ENCODE data around the gene RASGEF1B. TPM values are rescaled to one million over a fixed set of nuclear protein-coding genes. Genes with fewer than 3 reads are reported as not detected.

The RASGEF1B gene
- total RNA-seq, 2 donors from 2014 or later, result 7.8 to 24.5 TPM

GRCh38 chr4:81459228-81459627 is 12.5 kb downstream of the RASGEF1B start:
- Histone ChIP-seq H3K4me1 (peaks cover 18% of the 10 kb centered on the region), H3K27me3 (no peaks in the 10 kb centered on the region), H3K9me3 (no peaks in the 10 kb centered on the region), H3K27ac (no peak overlapping the region), H3K36me3 (peaks cover 10% of the 10 kb centered on the region), H3K9ac (ENCODE audit: low read depth in 2 of 2, low read length in 2 of 2) (no peak overlapping the region), H3K4me3 (no peak overlapping the region)
- intact Hi-C loops (cut with DNase I), result no loop called here
- DNase-seq, result no peak
- no peak for TF ChIP-seq CTCF (IDR thresholded peaks at IDR 0.05)

GRCh38 chr4:81457921-81458520 is 13.7 kb downstream of the RASGEF1B start:
- Histone ChIP-seq H3K27ac (no peak overlapping the region), H3K27me3 (no peaks in the 10 kb centered on the region), H3K4me3 (no peak overlapping the region), H3K4me1 (peaks cover 18% of the 10 kb centered on the region), H3K36me3 (peaks cover 10% of the 10 kb centered on the region), H3K9me3 (no peaks in the 10 kb centered on the region), H3K9ac (ENCODE audit: low read depth in 2 of 2, low read length in 2 of 2) (no peak overlapping the region)
- TF ChIP-seq CTCF (IDR thresholded peaks at IDR 0.05), result no peak
- no peak for DNase-seq
- intact Hi-C loops (cut with DNase I), result no loop called here

- Histone ChIP-seq H3K4me3 (no peak overlapping the region), H3K36me3 (peaks cover 10% of the 10 kb centered on the region), H3K27ac (no peak overlapping the region), H3K9me3 (no peaks in the 10 kb centered on the region), H3K9ac (ENCODE audit: low read depth in 2 of 2, low read length in 2 of 2) (no peak overlapping the region), H3K27me3 (no peaks in the 10 kb centered on the region), H3K4me1 (peaks cover 16% of the 10 kb centered on the region)
- intact Hi-C loops (cut with DNase I), result no loop called here
- no peak for TF ChIP-seq CTCF (IDR thresholded peaks at IDR 0.05)
- DNase-seq, result no peak
Measured at GRCh38 chr4:81457345-81457744, 14.4 kb downstream of the RASGEF1B start.

- H3K9me3 ChIP-seq, result no peaks in the 10 kb centered on the region
- H3K9ac ChIP-seq (ENCODE audit: low read depth in 2 of 2, low read length in 2 of 2), result no peak overlapping the region
- no peak overlapping the region for H3K4me3 ChIP-seq
- intact Hi-C loops (cut with DNase I), result no loop called here
- H3K4me1 ChIP-seq, result peaks cover 5% of the 10 kb centered on the region
- no peak for TF ChIP-seq CTCF (IDR thresholded peaks at IDR 0.05)
- peaks cover 10% of the 10 kb centered on the region for H3K36me3 ChIP-seq
- no peak for DNase-seq
- H3K27ac ChIP-seq, result no peak overlapping the region
- no peaks in the 10 kb centered on the region for H3K27me3 ChIP-seq
Measured at GRCh38 chr4:81455897-81456296, 15.8 kb downstream of the RASGEF1B start.

GRCh38 chr4:81454948-81455347 is 16.8 kb downstream of the RASGEF1B start:
- TF ChIP-seq CTCF (IDR thresholded peaks at IDR 0.05), result no peak
- intact Hi-C loops (cut with DNase I), result no loop called here
- Histone ChIP-seq H3K27me3 (no peaks in the 10 kb centered on the region), H3K27ac (no peak overlapping the region), H3K9ac (ENCODE audit: low read depth in 2 of 2, low read length in 2 of 2) (no peak overlapping the region), H3K9me3 (no peaks in the 10 kb centered on the region), H3K4me1 (no peaks in the 10 kb centered on the region), H3K36me3 (peaks cover 10% of the 10 kb centered on the region), H3K4me3 (no peak overlapping the region)
- DNase-seq, result no peak
